ENCODE results near the gene FGFR1OP2. TPM values are rescaled to one million over a fixed set of nuclear protein-coding genes. Genes with fewer than 3 reads are reported as not detected.

Gene FGFR1OP2
- total RNA-seq, 2 donors from 2014 or later, result 42.2 to 71.3 TPM

GRCh38 chr12:27002141-27002540 lies 63.9 kb downstream of the FGFR1OP2 start:
- Histone ChIP-seq H3K9ac (ENCODE audit: extremely low read depth, low read length, poor library complexity, severe bottlenecking) (no peak overlapping the region), H3K36me3 (ENCODE audit: control insufficient read depth, insufficient read depth, low read length) (peaks cover 27% of the 10 kb centered on the region), H3K27ac (ENCODE audit: low read depth, low read length) (no peak overlapping the region), H3K4me3 (ENCODE audit: low read length) (no peak overlapping the region), H3K9me3 (ENCODE audit: control insufficient read depth, low read length) (no peaks in the 10 kb centered on the region), H3K27me3 (ENCODE audit: control insufficient read depth, insufficient read depth, low read length, poor library complexity, severe bottlenecking) (no peaks in the 10 kb centered on the region), H3K4me1 (ENCODE audit: control insufficient read depth, insufficient read depth, low read length) (no peaks in the 10 kb centered on the region)
- H3K27ac Mint-ChIP-seq, result peak overlapping the region; percentile 4
- no peak for DNase-seq
- H3K27me3 Mint-ChIP-seq (ENCODE audit: insufficient read depth), result no peaks in the 10 kb centered on the region
- peaks cover 33% of the 10 kb centered on the region for H3K36me3 Mint-ChIP-seq (ENCODE audit: low read depth)
- peaks cover 4% of the 10 kb centered on the region for H3K4me1 Mint-ChIP-seq
- 60 to 78% methylated on average over 2 to 3 of the region's 5 CpGs for WGBS, 2 experiments (ENCODE audit: insufficient coverage in 1 of 2, insufficient read length in 1 of 2)
- TF ChIP-seq CTCF (conservative IDR thresholded peaks at IDR 0.05), result no peak
- no peaks in the 10 kb centered on the region for H3K9me3 Mint-ChIP-seq
- H3K4me3 Mint-ChIP-seq, result no peak overlapping the region

- Histone ChIP-seq H3K9ac (ENCODE audit: extremely low read depth, low read length, poor library complexity, severe bottlenecking) (no peak overlapping the region), H3K9me3 (ENCODE audit: control insufficient read depth, low read length) (no peaks in the 10 kb centered on the region), H3K36me3 (ENCODE audit: control insufficient read depth, insufficient read depth, low read length) (peaks cover 17% of the 10 kb centered on the region), H3K4me1 (ENCODE audit: control insufficient read depth, insufficient read depth, low read length) (no peaks in the 10 kb centered on the region), H3K27me3 (ENCODE audit: control insufficient read depth, insufficient read depth, low read length, poor library complexity, severe bottlenecking) (no peaks in the 10 kb centered on the region), H3K4me3 (ENCODE audit: low read length) (no peak overlapping the region), H3K27ac (ENCODE audit: low read depth, low read length) (no peak overlapping the region)
- Mint-ChIP-seq H3K9me3 (no peaks in the 10 kb centered on the region), H3K27me3 (ENCODE audit: insufficient read depth) (no peaks in the 10 kb centered on the region), H3K36me3 (ENCODE audit: low read depth) (peaks cover 26% of the 10 kb centered on the region), H3K27ac (peak overlapping the region; percentile 7), H3K4me1 (peaks cover 12% of the 10 kb centered on the region), H3K4me3 (no peak overlapping the region)
- WGBS, 2 experiments (ENCODE audit: insufficient coverage in 1 of 2, insufficient read length in 1 of 2), result 85 to 95% methylated on average over 4 to 6 of the region's 6 CpGs
- no peak for DNase-seq
- TF ChIP-seq CTCF (conservative IDR thresholded peaks at IDR 0.05), result no peak
Measured at GRCh38 chr12:27003421-27004381, 65.4 kb downstream of the FGFR1OP2 start.

GRCh38 chr12:27005495-27005894 lies 67.2 kb downstream of the FGFR1OP2 start:
- no peak for TF ChIP-seq CTCF (conservative IDR thresholded peaks at IDR 0.05)
- no peaks in the 10 kb centered on the region for H3K27me3 ChIP-seq (ENCODE audit: control insufficient read depth, insufficient read depth, low read length, poor library complexity, severe bottlenecking)
- H3K9me3 ChIP-seq (ENCODE audit: control insufficient read depth, low read length), result no peaks in the 10 kb centered on the region
- no peak overlapping the region for H3K9ac ChIP-seq (ENCODE audit: extremely low read depth, low read length, poor library complexity, severe bottlenecking)
- H3K27me3 Mint-ChIP-seq (ENCODE audit: insufficient read depth), result no peaks in the 10 kb centered on the region
- DNase-seq, result no peak
- H3K36me3 ChIP-seq (ENCODE audit: control insufficient read depth, insufficient read depth, low read length), result peaks cover 13% of the 10 kb centered on the region
- no peaks in the 10 kb centered on the region for H3K9me3 Mint-ChIP-seq
- peaks cover 14% of the 10 kb centered on the region for H3K36me3 Mint-ChIP-seq (ENCODE audit: low read depth)
- WGBS, 2 experiments (ENCODE audit: insufficient coverage in 1 of 2, insufficient read length in 1 of 2), result 94 to 100% methylated on average over 2 of the region's 2 CpGs
- H3K4me3 Mint-ChIP-seq, result no peak overlapping the region
- H3K27ac ChIP-seq (ENCODE audit: low read depth, low read length), result no peak overlapping the region
- H3K4me3 ChIP-seq (ENCODE audit: low read length), result no peak overlapping the region
- no peaks in the 10 kb centered on the region for H3K4me1 ChIP-seq (ENCODE audit: control insufficient read depth, insufficient read depth, low read length)
- no peak overlapping the region for H3K27ac Mint-ChIP-seq
- H3K4me1 Mint-ChIP-seq, result peaks cover 12% of the 10 kb centered on the region

All from endodermal cell (in vitro differentiated cells).